ENCODE data around the gene TDRD12.
"Not testable (repeated sequence)": the region's sequence is repeated elsewhere in the genome, so short reads cannot be mapped to it uniquely, and the experiment has no call there.

The TDRD12 gene

DNA sequence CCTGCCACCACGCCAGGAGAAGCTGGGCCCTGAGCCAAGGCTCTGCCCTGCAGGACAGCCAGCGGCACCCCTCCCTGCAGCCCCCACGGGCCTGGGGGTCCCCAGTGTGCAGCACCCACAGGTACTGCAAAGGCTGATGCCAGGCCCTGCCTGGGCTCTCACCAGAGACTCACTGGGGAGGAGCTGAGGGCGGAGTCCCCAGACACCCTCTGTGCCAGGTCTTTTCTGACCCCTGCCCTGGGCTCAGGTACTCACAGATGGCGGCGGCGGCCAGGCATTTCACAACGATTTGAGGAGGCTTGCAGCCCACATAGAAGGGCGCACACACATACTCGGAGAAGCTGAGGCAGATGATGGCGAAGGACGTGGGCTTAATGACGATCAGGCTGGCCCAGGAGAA lies 144.3 kb downstream of the TDRD12 start:
- Histone ChIP-seq H3K4me1 (ENCODE audit: insufficient read depth, low read length) (no peaks in the 10 kb centered on the region), H3K9ac (ENCODE audit: low read depth, low read length) (no peak overlapping the region), H3K9me3 (ENCODE audit: control insufficient read depth, insufficient read depth, low read length) (no peaks in the 10 kb centered on the region), H3K36me3 (ENCODE audit: insufficient read depth, low read length) (no peaks in the 10 kb centered on the region)

DNA sequence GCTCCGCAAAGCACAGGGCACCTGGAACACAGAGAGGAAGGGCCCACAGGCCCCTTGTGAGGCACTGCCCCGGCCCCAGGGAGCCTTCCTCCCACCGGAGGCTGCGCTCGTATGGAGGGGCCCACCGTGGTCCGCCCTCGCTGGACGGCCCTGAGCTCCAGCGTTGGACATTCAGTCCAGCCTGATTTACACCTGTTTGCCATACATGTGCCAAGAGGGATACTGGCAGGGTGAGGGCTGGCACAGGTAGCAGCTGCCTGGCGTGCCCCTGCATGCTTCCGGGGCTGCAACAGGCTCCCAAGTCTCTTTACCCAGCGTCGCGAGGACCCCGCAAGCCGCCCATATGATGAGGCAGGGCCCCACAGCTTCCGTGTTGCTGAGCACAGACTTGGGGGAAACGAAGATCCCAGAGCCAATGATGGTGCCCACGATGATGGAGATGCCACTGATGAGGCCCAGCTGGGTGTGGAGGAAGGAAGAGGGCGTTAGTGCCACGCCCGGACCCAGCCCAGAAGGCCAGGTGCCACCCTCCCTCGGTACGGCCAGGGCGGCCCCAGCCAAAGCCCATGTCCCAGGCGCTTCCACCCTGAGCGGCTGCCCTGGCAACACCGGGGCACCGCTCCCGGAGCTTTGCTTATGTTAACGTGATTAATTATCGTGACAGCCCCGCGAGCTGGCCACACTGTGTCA lies 144.9 kb downstream of the TDRD12 start:
- H3K9me3 ChIP-seq (ENCODE audit: control insufficient read depth, insufficient read depth, low read length), result no peaks in the 10 kb centered on the region
- no peaks in the 10 kb centered on the region for H3K4me1 ChIP-seq (ENCODE audit: insufficient read depth, low read length)
- H3K36me3 ChIP-seq (ENCODE audit: insufficient read depth, low read length), result no peaks in the 10 kb centered on the region
- H3K9ac ChIP-seq (ENCODE audit: low read depth, low read length), result no peak overlapping the region

- no peak overlapping the region for H3K9ac ChIP-seq (ENCODE audit: low read depth, low read length)
- no peaks in the 10 kb centered on the region for H3K9me3 ChIP-seq (ENCODE audit: control insufficient read depth, insufficient read depth, low read length)
- no peaks in the 10 kb centered on the region for H3K36me3 ChIP-seq (ENCODE audit: insufficient read depth, low read length)
- peaks cover 4% of the 10 kb centered on the region; the same call in 1 of the 2 replicates for H3K4me1 ChIP-seq (ENCODE audit: insufficient read depth, low read length)
Observed at GRCh38 chr19:32865326-32865725, 145.8 kb downstream of the TDRD12 start.

- Histone ChIP-seq H3K9ac (ENCODE audit: low read depth, low read length) (no peak overlapping the region), H3K36me3 (ENCODE audit: insufficient read depth, low read length) (no peaks in the 10 kb centered on the region), H3K4me1 (ENCODE audit: insufficient read depth, low read length) (peaks cover 6% of the 10 kb centered on the region; the same call in 1 of the 2 replicates), H3K9me3 (ENCODE audit: control insufficient read depth, insufficient read depth, low read length) (no peaks in the 10 kb centered on the region)
Observed at GRCh38 chr19:32866061-32866460, 146.5 kb downstream of the TDRD12 start.

DNA sequence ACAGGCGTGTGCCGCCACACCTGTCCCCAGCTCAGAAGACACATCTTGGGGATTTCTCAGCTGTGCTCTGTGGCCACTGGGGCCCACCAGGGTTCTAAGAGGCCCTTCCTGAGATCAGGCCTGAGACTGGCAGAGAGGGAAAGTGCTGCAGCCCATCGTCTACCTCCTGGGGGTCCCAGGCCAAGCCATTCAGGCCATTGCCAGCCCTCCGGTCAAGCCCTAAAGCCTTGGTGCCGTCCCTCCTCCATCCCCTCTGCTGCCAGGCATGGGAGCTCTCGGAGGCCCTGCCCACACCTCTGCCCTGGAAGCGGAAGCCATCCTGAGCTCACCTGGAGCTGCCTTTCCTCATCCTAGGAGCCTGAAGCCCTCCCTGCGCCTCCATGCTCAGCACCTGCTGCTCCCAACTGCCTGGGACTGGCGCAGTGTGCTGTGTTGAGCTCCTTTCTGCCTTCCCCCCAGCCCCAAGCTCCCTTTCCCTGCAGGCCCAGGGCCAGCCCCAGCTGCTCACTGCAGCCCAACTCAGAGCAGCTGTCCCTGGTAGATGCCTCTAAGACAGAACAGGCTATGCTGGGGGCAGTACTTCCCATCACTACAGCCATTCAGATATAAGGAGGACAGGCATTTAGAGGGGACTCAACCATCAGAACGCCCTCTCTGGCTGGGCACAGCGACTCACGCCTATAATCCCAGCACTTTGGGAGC lies 147.1 kb downstream of the TDRD12 start:
- H3K9ac ChIP-seq (ENCODE audit: low read depth, low read length), result no peak overlapping the region
- no peaks in the 10 kb centered on the region for H3K36me3 ChIP-seq (ENCODE audit: insufficient read depth, low read length)
- H3K9me3 ChIP-seq (ENCODE audit: control insufficient read depth, insufficient read depth, low read length), result no peaks in the 10 kb centered on the region
- peaks cover 6% of the 10 kb centered on the region; the same call in 1 of the 2 replicates for H3K4me1 ChIP-seq (ENCODE audit: insufficient read depth, low read length)

- H3K9ac ChIP-seq (ENCODE audit: low read depth, low read length); H3K36me3 ChIP-seq (ENCODE audit: insufficient read depth, low read length): not testable (repeated sequence)
Observed at GRCh38 chr19:32867436-32867835, 147.9 kb downstream of the TDRD12 start.

GRCh38 chr19:32868206-32868950 lies 148.8 kb downstream of the TDRD12 start:
- Histone ChIP-seq H3K9me3 (ENCODE audit: control insufficient read depth, insufficient read depth, low read length) (no peaks in the 10 kb centered on the region), H3K36me3 (ENCODE audit: insufficient read depth, low read length) (no peaks in the 10 kb centered on the region), H3K4me1 (ENCODE audit: insufficient read depth, low read length) (peaks cover 6% of the 10 kb centered on the region; the same call in 1 of the 2 replicates), H3K9ac (ENCODE audit: low read depth, low read length) (no peak overlapping the region)

More at GRCh38 chr19:32867436-32867835, 147.9 kb downstream of the TDRD12 start:
- H3K9me3 ChIP-seq (ENCODE audit: control insufficient read depth, insufficient read depth, low read length); H3K4me1 ChIP-seq (ENCODE audit: insufficient read depth, low read length): not testable (repeated sequence)

GRCh38 chr19:32869369-32869965 lies 149.9 kb downstream of the TDRD12 start, which contains the start of gene SLC7A9:
Gene SLC7A9, minus strand, starts transcription at chr19:32869767. Its CDS starts 1,233 bp downstream, at chr19:32868534.
- peaks cover 6% of the 10 kb centered on the region; the same call in 1 of the 2 replicates for H3K4me1 ChIP-seq (ENCODE audit: insufficient read depth, low read length)
- H3K9ac ChIP-seq (ENCODE audit: low read depth, low read length), result no peak within 1 kb of the TSS
- H3K36me3 ChIP-seq (ENCODE audit: insufficient read depth, low read length), result no peaks in the 10 kb centered on the region; the same call in 1 of the 2 replicates
- H3K9me3 ChIP-seq (ENCODE audit: control insufficient read depth, insufficient read depth, low read length), result no peaks in the 10 kb centered on the region

- H3K36me3 ChIP-seq (ENCODE audit: insufficient read depth, low read length), result no peaks in the 10 kb centered on the region; the same call in 1 of the 2 replicates
- no peaks in the 10 kb centered on the region for H3K9me3 ChIP-seq (ENCODE audit: control insufficient read depth, insufficient read depth, low read length)
- no peak overlapping the region for H3K9ac ChIP-seq (ENCODE audit: low read depth, low read length)
- peaks cover 6% of the 10 kb centered on the region; the same call in 1 of the 2 replicates for H3K4me1 ChIP-seq (ENCODE audit: insufficient read depth, low read length)
Observed at GRCh38 chr19:32869966-32870573, 150.5 kb downstream of the TDRD12 start.

DNA sequence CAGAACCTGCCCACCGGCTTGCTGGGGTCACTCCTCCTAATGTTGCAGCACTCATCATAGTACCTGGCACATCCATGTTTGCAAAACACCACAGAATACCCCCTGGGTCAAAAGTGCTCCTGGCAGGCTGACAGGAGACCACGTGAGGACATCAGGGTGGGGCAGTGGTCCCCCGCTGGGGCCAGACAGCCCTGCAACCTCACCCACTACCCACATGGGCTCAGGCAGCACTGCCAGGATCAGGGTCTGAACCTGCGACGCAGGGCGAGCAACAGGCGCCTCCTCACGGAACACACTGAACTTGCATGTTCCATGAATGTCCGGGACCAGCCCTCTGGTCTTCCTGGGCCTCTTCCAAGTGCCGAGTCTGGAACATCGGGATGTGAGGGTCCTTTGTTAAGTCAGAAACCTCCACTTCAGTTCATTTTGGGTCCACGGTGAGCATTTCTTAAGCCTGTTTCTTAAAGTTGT lies 151.4 kb downstream of the TDRD12 start:
- H3K4me1 ChIP-seq (ENCODE audit: insufficient read depth, low read length), result peaks cover 6% of the 10 kb centered on the region; the same call in 1 of the 2 replicates
- no peaks in the 10 kb centered on the region for H3K9me3 ChIP-seq (ENCODE audit: control insufficient read depth, insufficient read depth, low read length)
- no peaks in the 10 kb centered on the region; the same call in 1 of the 2 replicates for H3K36me3 ChIP-seq (ENCODE audit: insufficient read depth, low read length)
- no peak overlapping the region for H3K9ac ChIP-seq (ENCODE audit: low read depth, low read length)

DNA sequence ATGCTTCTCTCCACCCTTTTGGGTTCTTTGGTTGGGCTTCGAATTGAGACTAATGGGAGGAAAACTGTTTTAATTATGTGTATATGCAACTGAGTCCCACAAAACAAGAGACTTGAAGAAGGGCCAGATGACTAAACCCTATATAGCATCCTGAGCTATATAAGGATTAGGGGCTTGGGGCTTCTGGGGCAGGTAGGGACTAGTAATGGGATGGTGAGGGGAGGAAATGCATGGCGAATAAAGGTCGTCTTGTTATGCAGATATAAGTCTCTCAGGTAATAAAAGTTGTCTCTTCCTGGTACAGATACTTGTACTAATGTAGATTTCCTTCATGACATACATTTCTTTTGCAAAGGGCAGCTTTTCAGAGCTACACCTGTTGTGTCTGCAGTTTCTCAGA lies 152.8 kb downstream of the TDRD12 start:
- H3K9ac ChIP-seq (ENCODE audit: low read depth, low read length), result no peak overlapping the region
- no peaks in the 10 kb centered on the region for H3K9me3 ChIP-seq (ENCODE audit: control insufficient read depth, insufficient read depth, low read length)
- peaks cover 6% of the 10 kb centered on the region; the same call in 1 of the 2 replicates for H3K4me1 ChIP-seq (ENCODE audit: insufficient read depth, low read length)
- no peaks in the 10 kb centered on the region; the same call in 1 of the 2 replicates for H3K36me3 ChIP-seq (ENCODE audit: insufficient read depth, low read length)

- Histone ChIP-seq H3K9ac (ENCODE audit: low read depth, low read length) (no peak overlapping the region), H3K9me3 (ENCODE audit: control insufficient read depth, insufficient read depth, low read length) (no peaks in the 10 kb centered on the region), H3K36me3 (ENCODE audit: insufficient read depth, low read length) (no peaks in the 10 kb centered on the region; the same call in 1 of the 2 replicates), H3K4me1 (ENCODE audit: insufficient read depth, low read length) (peaks cover 6% of the 10 kb centered on the region; the same call in 1 of the 2 replicates)
Observed at GRCh38 chr19:32873247-32873959, 153.8 kb downstream of the TDRD12 start.

DNA sequence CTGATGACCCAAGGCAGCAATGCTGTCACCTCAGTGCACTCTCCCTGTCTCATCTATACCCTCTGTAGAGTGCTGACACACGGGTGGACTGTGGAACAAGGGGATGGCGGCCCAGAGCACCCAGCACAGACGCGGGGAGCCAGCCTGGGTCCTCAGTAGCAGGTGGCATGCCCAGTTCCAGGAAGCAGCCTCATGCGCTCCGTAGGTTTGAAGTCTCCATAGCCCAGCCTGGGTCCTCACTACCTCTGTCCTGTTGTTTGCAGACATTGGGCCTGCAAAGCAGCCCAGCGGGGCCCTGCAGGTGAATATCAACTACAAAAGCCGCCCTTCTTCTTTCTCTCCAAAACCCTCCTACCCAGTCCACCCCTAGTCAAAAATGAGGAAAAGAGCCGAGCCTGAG lies 155.0 kb downstream of the TDRD12 start:
- Histone ChIP-seq H3K36me3 (ENCODE audit: insufficient read depth, low read length) (no peaks in the 10 kb centered on the region; the same call in 1 of the 2 replicates), H3K9me3 (ENCODE audit: control insufficient read depth, insufficient read depth, low read length) (no peaks in the 10 kb centered on the region), H3K9ac (ENCODE audit: low read depth, low read length) (no peak overlapping the region), H3K4me1 (ENCODE audit: insufficient read depth, low read length) (peaks cover 6% of the 10 kb centered on the region; the same call in 1 of the 2 replicates)
